ENCODE results near the gene RAF1.
"Not testable (repeated sequence)": the region's sequence is repeated elsewhere in the genome, so short reads cannot be mapped to it uniquely, and the experiment has no call there.

Gene RAF1

GRCh38 chr3:12692444-12692843, 28.5 kb upstream of the RAF1 start:
- no peak for ATAC-seq (replicated peaks)
- no peak overlapping the region for H3K4me3 Mint-ChIP-seq
- no peak overlapping the region for H3K27ac Mint-ChIP-seq

GRCh38 chr3:12689997-12690711, 26.2 kb upstream of the RAF1 start:
- H3K27me3 Mint-ChIP-seq, result peaks cover 14 to 24% of the 10 kb centered on the region in 2 donors
- H3K4me1 Mint-ChIP-seq (ENCODE audit: low read depth in 2 of 2), result no peaks in the 10 kb centered on the region
- no peaks in the 10 kb centered on the region for H3K36me3 Mint-ChIP-seq (ENCODE audit: insufficient read depth)
- no peak for ATAC-seq (replicated peaks)
- no peak for DNase-seq
- no peaks in the 10 kb centered on the region for H3K9me3 Mint-ChIP-seq
- H3K27ac Mint-ChIP-seq, result no peak overlapping the region
- H3K4me3 Mint-ChIP-seq, result no peak overlapping the region

More at GRCh38 chr3:12692444-12692843, 28.5 kb upstream of the RAF1 start:
- no peak for DNase-seq
- H3K27me3 Mint-ChIP-seq, result peaks cover 8 to 16% of the 10 kb centered on the region in 2 donors
- H3K4me1 Mint-ChIP-seq (ENCODE audit: low read depth in 2 of 2), result no peaks in the 10 kb centered on the region
- no peaks in the 10 kb centered on the region for H3K36me3 Mint-ChIP-seq (ENCODE audit: insufficient read depth)
- no peaks in the 10 kb centered on the region for H3K9me3 Mint-ChIP-seq

GRCh38 chr3:12687948-12688347, 24.0 kb upstream of the RAF1 start:
- no peak for ATAC-seq (replicated peaks)
- H3K36me3 Mint-ChIP-seq (ENCODE audit: insufficient read depth), result no peaks in the 10 kb centered on the region
- no peak overlapping the region for H3K4me3 Mint-ChIP-seq
- H3K27me3 Mint-ChIP-seq, result peaks cover 14 to 16% of the 10 kb centered on the region in 2 donors
- no peak overlapping the region for H3K27ac Mint-ChIP-seq
- no peak for DNase-seq
- H3K9me3 Mint-ChIP-seq, result no peaks in the 10 kb centered on the region
- no peaks in the 10 kb centered on the region for H3K4me1 Mint-ChIP-seq (ENCODE audit: low read depth in 2 of 2)

- Mint-ChIP-seq H3K27me3 (peaks cover 14 to 16% of the 10 kb centered on the region in 2 donors), H3K9me3 (no peaks in the 10 kb centered on the region), H3K4me1 (ENCODE audit: low read depth in 2 of 2) (no peaks in the 10 kb centered on the region), H3K4me3 (no peak overlapping the region), H3K36me3 (ENCODE audit: insufficient read depth) (no peaks in the 10 kb centered on the region), H3K27ac (no peak overlapping the region)
- DNase-seq (no peak), ATAC-seq (replicated peaks) (no peak)
Measured at GRCh38 chr3:12686096-12686495, 22.2 kb upstream of the RAF1 start.

- Mint-ChIP-seq H3K9me3 (no peaks in the 10 kb centered on the region), H3K4me3 (no peak overlapping the region), H3K36me3 (ENCODE audit: insufficient read depth) (no peaks in the 10 kb centered on the region), H3K27ac (no peak overlapping the region), H3K27me3 (peaks cover 7 to 12% of the 10 kb centered on the region in 2 donors), H3K4me1 (ENCODE audit: low read depth in 2 of 2) (peaks cover 0 to 2% of the 10 kb centered on the region in 2 donors)
- ATAC-seq (replicated peaks), result peak; percentile 35
- no peak for DNase-seq
Measured at GRCh38 chr3:12681943-12682390, 18.1 kb upstream of the RAF1 start.

- no peaks in the 10 kb centered on the region for H3K36me3 Mint-ChIP-seq (ENCODE audit: insufficient read depth)
Measured at GRCh38 chr3:12681089-12681942, 17.4 kb upstream of the RAF1 start.

GRCh38 chr3:12679468-12679867, 15.6 kb upstream of the RAF1 start:
- no peak for DNase-seq
- H3K27me3 Mint-ChIP-seq, result peaks cover 5 to 18% of the 10 kb centered on the region in 2 donors
- H3K9me3 Mint-ChIP-seq, result no peaks in the 10 kb centered on the region
- no peak for ATAC-seq (replicated peaks)
- peaks cover 0 to 2% of the 10 kb centered on the region in 2 donors for H3K4me1 Mint-ChIP-seq (ENCODE audit: low read depth in 2 of 2)
- no peaks in the 10 kb centered on the region for H3K36me3 Mint-ChIP-seq (ENCODE audit: insufficient read depth)
- H3K27ac Mint-ChIP-seq, result peak overlapping the region in 1 of 2 donors; percentile 6
- H3K4me3 Mint-ChIP-seq, result no peak overlapping the region

More at GRCh38 chr3:12681089-12681942, 17.4 kb upstream of the RAF1 start:
- no peak for ATAC-seq (replicated peaks)
- H3K4me3 Mint-ChIP-seq, result no peak overlapping the region
- H3K27ac Mint-ChIP-seq, result no peak overlapping the region
- DNase-seq, result no peak
- peaks cover 0 to 2% of the 10 kb centered on the region in 2 donors for H3K4me1 Mint-ChIP-seq (ENCODE audit: low read depth in 2 of 2)
- H3K27me3 Mint-ChIP-seq, result peaks cover 5 to 9% of the 10 kb centered on the region in 2 donors
- no peaks in the 10 kb centered on the region for H3K9me3 Mint-ChIP-seq

GRCh38 chr3:12677616-12678015, 13.7 kb upstream of the RAF1 start:
- H3K27ac Mint-ChIP-seq, result no peak overlapping the region
- ATAC-seq (replicated peaks), result no peak
- H3K4me3 Mint-ChIP-seq, result no peak overlapping the region
- peaks cover 5 to 18% of the 10 kb centered on the region in 2 donors for H3K27me3 Mint-ChIP-seq
- no peaks in the 10 kb centered on the region for H3K9me3 Mint-ChIP-seq
- no peaks in the 10 kb centered on the region for H3K36me3 Mint-ChIP-seq (ENCODE audit: insufficient read depth)
- no peak for DNase-seq
- peaks cover 0 to 2% of the 10 kb centered on the region in 2 donors for H3K4me1 Mint-ChIP-seq (ENCODE audit: low read depth in 2 of 2)

GRCh38 chr3:12675115-12675810, 11.3 kb upstream of the RAF1 start:
- Mint-ChIP-seq H3K4me1 (ENCODE audit: low read depth in 2 of 2) (peaks cover 0 to 2% of the 10 kb centered on the region in 2 donors), H3K4me3 (no peak overlapping the region), H3K27ac (no peak overlapping the region), H3K36me3 (ENCODE audit: insufficient read depth) (no peaks in the 10 kb centered on the region), H3K9me3 (no peaks in the 10 kb centered on the region), H3K27me3 (peaks cover 5 to 18% of the 10 kb centered on the region in 2 donors)
- ATAC-seq (replicated peaks), result no peak
- DNase-seq, result no peak

GRCh38 chr3:12673956-12674736, 10.2 kb upstream of the RAF1 start:
- not testable (repeated sequence) for H3K4me1 Mint-ChIP-seq (ENCODE audit: low read depth in 2 of 2); H3K27ac Mint-ChIP-seq; ATAC-seq (replicated peaks); H3K36me3 Mint-ChIP-seq (ENCODE audit: insufficient read depth); H3K4me3 Mint-ChIP-seq; DNase-seq; H3K9me3 Mint-ChIP-seq
- H3K27me3 Mint-ChIP-seq, result peaks cover 5 to 18% of the 10 kb centered on the region in 2 donors

- H3K4me3 Mint-ChIP-seq, result no peak overlapping the region
- DNase-seq, result no peak
- H3K36me3 Mint-ChIP-seq (ENCODE audit: insufficient read depth), result no peaks in the 10 kb centered on the region
- H3K4me1 Mint-ChIP-seq (ENCODE audit: low read depth in 2 of 2), result no peaks in the 10 kb centered on the region
- ATAC-seq (replicated peaks), result no peak
- H3K27me3 Mint-ChIP-seq, result peaks cover 0 to 9% of the 10 kb centered on the region in 2 donors
- no peaks in the 10 kb centered on the region for H3K9me3 Mint-ChIP-seq
- H3K27ac Mint-ChIP-seq, result no peak overlapping the region
Measured at GRCh38 chr3:12671120-12671450, 7.2 kb upstream of the RAF1 start.

GRCh38 chr3:12670365-12671119, 6.6 kb upstream of the RAF1 start:
- no peaks in the 10 kb centered on the region for H3K4me1 Mint-ChIP-seq (ENCODE audit: low read depth in 2 of 2)

More at GRCh38 chr3:12670365-12671119, 6.6 kb upstream of the RAF1 start:
- no peaks in the 10 kb centered on the region for H3K36me3 Mint-ChIP-seq (ENCODE audit: insufficient read depth)
- H3K9me3 Mint-ChIP-seq, result no peaks in the 10 kb centered on the region
- peaks cover 0 to 5% of the 10 kb centered on the region in 2 donors for H3K27me3 Mint-ChIP-seq
- no peak overlapping the region for H3K4me3 Mint-ChIP-seq
- ATAC-seq (replicated peaks), result no peak
- H3K27ac Mint-ChIP-seq, result no peak overlapping the region
- no peak for DNase-seq
